Measurements from ENCODE around the gene RIF1. TPM values are rescaled to one million over a fixed set of nuclear protein-coding genes. Genes with fewer than 3 reads are reported as not detected.

Gene RIF1
- total RNA-seq, 1 experiment from 2014 or later, result 123 TPM

DNA sequence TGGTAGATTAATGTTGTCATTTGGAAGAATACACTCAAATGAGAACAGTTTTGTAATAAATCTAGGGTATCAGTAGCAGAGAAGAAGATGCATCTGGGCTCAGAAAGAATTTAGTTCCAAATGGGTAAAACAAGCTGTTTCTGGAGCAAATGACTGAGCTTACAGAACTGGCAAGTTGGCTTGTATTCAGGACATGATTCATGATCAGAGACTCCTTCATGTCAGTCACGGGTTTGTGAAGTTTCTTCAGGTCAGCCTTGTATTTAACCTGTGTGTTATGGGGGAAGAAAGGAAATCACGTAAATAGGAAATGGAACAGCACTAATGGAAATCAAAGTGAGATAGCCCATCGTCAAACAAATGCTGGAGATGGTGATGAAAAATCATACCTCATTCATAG, 109.1 kb downstream of the RIF1 start:
- no peak overlapping the region for H2BK15ac ChIP-seq (ENCODE audit: low read depth, low read length)
- no peaks in the 10 kb centered on the region for H3K9me3 Mint-ChIP-seq
- H3K4me1 ChIP-seq (ENCODE audit: insufficient read depth, low read length), result peaks cover 3% of the 10 kb centered on the region; the same call in 1 of the 2 replicates
- no peak overlapping the region for H4K5ac ChIP-seq (ENCODE audit: insufficient read length, low read depth, low read length)
- H2BK5ac ChIP-seq (ENCODE audit: insufficient read length, low read length), result no peak overlapping the region
- H3K27ac ChIP-seq (ENCODE audit: insufficient read length, low read depth, low read length), result no peak overlapping the region
- no peak overlapping the region for H2AFZ ChIP-seq (ENCODE audit: low read length)
- no peak for DNase-seq
- H2BK20ac ChIP-seq (ENCODE audit: low read depth, low read length, poor library complexity, severe bottlenecking), result no peak overlapping the region
- no CpG with 5 or more reads among the region's 3 CpGs for WGBS (ENCODE audit: extremely low coverage, insufficient read length, low lambda C conversion rate)
- no peak overlapping the region for H3T11ph ChIP-seq (ENCODE audit: low read length)
- no peak overlapping the region for H3K14ac ChIP-seq (ENCODE audit: insufficient read depth, low read length)
- no peak overlapping the region for H2AK5ac ChIP-seq (ENCODE audit: insufficient read length, low read length)
- H3K4ac ChIP-seq (ENCODE audit: low read depth, low read length), result no peak overlapping the region
- H3K4me2 ChIP-seq (ENCODE audit: insufficient read depth, insufficient read length, low read length), result no peak overlapping the region
- H3K18ac ChIP-seq (ENCODE audit: insufficient read length, low read depth, low read length), result no peak overlapping the region
- H3K9ac ChIP-seq (ENCODE audit: extremely low read depth, insufficient read length, low read length), result no peak overlapping the region
- H4K91ac ChIP-seq (ENCODE audit: insufficient read length, low read depth, low read length), result no peak overlapping the region
- no peak overlapping the region for H2BK120ac ChIP-seq (ENCODE audit: low read depth, low read length, poor library complexity, severe bottlenecking)
- H3K27ac Mint-ChIP-seq, result no peak overlapping the region
- no peaks in the 10 kb centered on the region for H3K9me3 ChIP-seq (ENCODE audit: control insufficient read depth, low read depth, low read length)
- H3K4me3 Mint-ChIP-seq, result no peak overlapping the region
- H3K56ac ChIP-seq (ENCODE audit: insufficient read length, low read depth, low read length), result no peak overlapping the region
- H3K79me2 ChIP-seq (ENCODE audit: insufficient read depth, low read length), result no peaks in the 10 kb centered on the region
- no peaks in the 10 kb centered on the region for H3K79me1 ChIP-seq (ENCODE audit: insufficient read depth, low read depth, low read length, poor library complexity, severe bottlenecking)
- H3K27me3 Mint-ChIP-seq (ENCODE audit: low read depth), result no peaks in the 10 kb centered on the region
- no peak overlapping the region for H2BK12ac ChIP-seq (ENCODE audit: insufficient read length, low read depth, low read length)
- H3K23ac ChIP-seq (ENCODE audit: insufficient read length, low read depth, low read length), result no peak overlapping the region
- H3K4me1 Mint-ChIP-seq, result peaks cover 10 to 11% of the 10 kb centered on the region in 2 experiments
- no peaks in the 10 kb centered on the region for H3K36me3 Mint-ChIP-seq (ENCODE audit: insufficient read depth in 1 of 3, low read depth in 3 of 3)
- no peak overlapping the region for H4K8ac ChIP-seq (replicated peaks; ENCODE audit: insufficient read length, low read depth, low read length)
- TF ChIP-seq CTCF (conservative IDR thresholded peaks at IDR 0.05), result no peak
- H4K20me1 ChIP-seq (ENCODE audit: control insufficient read depth, insufficient read depth, insufficient read length), result no peaks in the 10 kb centered on the region
- no peaks in the 10 kb centered on the region for H3K23me2 ChIP-seq (ENCODE audit: insufficient read length, low read depth, low read length, poor library complexity, severe bottlenecking)
- no peaks in the 10 kb centered on the region for H3K27me3 ChIP-seq (ENCODE audit: insufficient read depth, low read length)
